LHCN-M2 (cell line): ENCODE results near the gene PIP5KL1. TPM values are rescaled to one million over a fixed set of nuclear protein-coding genes. Genes with fewer than 3 reads are reported as not detected.

ENCODE experiments used
- DNase-seq: peaks from one replicate; pipeline ENCODE4 v3.0.0-alpha.2; 2012; ENCODE audit warnings: low read depth
- total RNA-seq: library from RNA; depleted of rRNA; stranded (reverse); fragments of >200 nt; gene quantifications from 2 replicates; pipeline ENCODE4 v1.2.3, GENCODE V29; 2014

PIP5KL1 gene
- total RNA-seq, 1 experiment from 2014 or later, result 2.6 TPM

- no peak for DNase-seq
Measured at GRCh38 chr9:127949827-127950512, 19.4 kb upstream of the PIP5KL1 start.

- no peak for DNase-seq
Measured at GRCh38 chr9:127947841-127948710, 17.5 kb upstream of the PIP5KL1 start.

- DNase-seq, result no peak
Measured at GRCh38 chr9:127946728-127947127, 16.2 kb upstream of the PIP5KL1 start.

GRCh38 chr9:127945942-127946341 is 15.4 kb upstream of the PIP5KL1 start:
- no peak for DNase-seq

- DNase-seq, result no peak
Measured at GRCh38 chr9:127945338-127945737, 14.8 kb upstream of the PIP5KL1 start.

GRCh38 chr9:127944586-127945218 is 14.1 kb upstream of the PIP5KL1 start:
- no peak for DNase-seq

GRCh38 chr9:127943731-127944144 is 13.2 kb upstream of the PIP5KL1 start:
- peak; percentile 72 for DNase-seq

GRCh38 chr9:127943011-127943662 is 12.6 kb upstream of the PIP5KL1 start:
- DNase-seq, result no peak

- peak; percentile 61 for DNase-seq
Measured at GRCh38 chr9:127942216-127943010, 11.8 kb upstream of the PIP5KL1 start.

GRCh38 chr9:127941961-127942215 is 11.3 kb upstream of the PIP5KL1 start:
- peak; percentile 30 for DNase-seq

GRCh38 chr9:127941062-127941960 is 10.7 kb upstream of the PIP5KL1 start:
- no peak for DNase-seq

- DNase-seq, result no peak
Measured at GRCh38 chr9:127940593-127940992, 10.0 kb upstream of the PIP5KL1 start.

- DNase-seq, result no peak
Measured at GRCh38 chr9:127938298-127938690, 7.7 kb upstream of the PIP5KL1 start.

- peak; percentile 75 for DNase-seq
Measured at GRCh38 chr9:127937388-127938297, 7.1 kb upstream of the PIP5KL1 start, which contains the start of gene DPM2. Gene DPM2, minus strand, starts transcription at chr9:127937854. Its CDS starts 34 bp downstream, at chr9:127937820.

- no peak for DNase-seq
Measured at GRCh38 chr9:127937056-127937387, 6.4 kb upstream of the PIP5KL1 start.

GRCh38 chr9:127936347-127936852 is 5.8 kb upstream of the PIP5KL1 start:
- no peak for DNase-seq

GRCh38 chr9:127935765-127936221 is 5.2 kb upstream of the PIP5KL1 start:
- no peak for DNase-seq

GRCh38 chr9:127934986-127935385 is 4.4 kb upstream of the PIP5KL1 start:
- DNase-seq, result no peak

GRCh38 chr9:127934248-127934647 is 3.7 kb upstream of the PIP5KL1 start:
- no peak for DNase-seq
